ENCODE measurements around the gene NCKAP5. TPM values are rescaled to one million over a fixed set of nuclear protein-coding genes. Genes with fewer than 3 reads are reported as not detected.

Gene NCKAP5
- total and polyA plus RNA-seq, 9 of the 15 experiments (the other 6 are each of a cell fraction or from before 2014, with no cell fraction given), result not detected

GRCh38 chr2:132697556-132698205 is 870.6 kb downstream of the NCKAP5 start (continued):
- no peak for TF ChIP-seq CLOCK (CRISPR knock-in tag; IDR thresholded peaks at IDR 0.05; ENCODE audit: borderline replicate concordance)

- no peak for ATAC-seq
- Histone ChIP-seq H4K20me1 (replicated peaks; ENCODE audit: control insufficient read depth, insufficient read depth, low read length) (no peaks in the 10 kb centered on the region), H2AFZ (ENCODE audit: low read depth, low read length) (no peak overlapping the region), H3K4me2 (ENCODE audit: insufficient read depth, low read length) (no peak overlapping the region), H3K4me3 (no peak overlapping the region), H3K27ac (ENCODE audit: extremely low read depth, low read depth, low read length) (no peak overlapping the region), H3K9me1 (ENCODE audit: control insufficient read depth, insufficient read depth, low read length) (no peaks in the 10 kb centered on the region), H3K4me1 (replicated peaks in 1 of 2; ENCODE audit: control insufficient read depth in 2 of 2, insufficient read depth in 2 of 2, low read length in 2 of 2) (no peaks in the 10 kb centered on the region), H3K79me2 (ENCODE audit: control insufficient read depth, insufficient read depth, low read length) (no peaks in the 10 kb centered on the region), H3K27me3 (ENCODE audit: control insufficient read depth in 2 of 2, insufficient read depth in 2 of 2, low read length in 2 of 2) (no peaks in the 10 kb centered on the region), H3K36me3 (ENCODE audit: control insufficient read depth, insufficient read depth, low read length) (no peaks in the 10 kb centered on the region), H3K9ac (ENCODE audit: insufficient read depth in 1 of 2, low read depth in 2 of 2, low read length in 2 of 2) (no peak overlapping the region), H3K9me3 (replicated peaks; ENCODE audit: control insufficient read depth, insufficient read depth, low read depth, low read length) (no peaks in the 10 kb centered on the region)
- WGBS (ENCODE audit: insufficient coverage, low coverage, missing lambda C conversion rate), result 6% methylated on average over 1 of the region's 1 CpG
- no peak for DNase-seq (ENCODE audit: extremely low read depth in 1 of 4, low spot score in 3 of 4)
- FAIRE-seq, result no peak
- intact Hi-C loops (cut with micrococcal nuclease), result no loop called here
- in situ Hi-C loops (cut with MboI), result no loop called here
- BruUV-seq (replicated peaks), result no TSS peak
- POLR2A ChIA-PET, result no interaction called here
- CTCF ChIA-PET (ENCODE audit: low intra/inter-chr PET ratio), result no interaction called here
- no peak for TF ChIP-seq POLR2H (tag; IDR thresholded peaks at IDR 0.05; ENCODE audit: low read depth)
- TF ChIP-seq HSF4 (CRISPR knock-in tag; IDR thresholded peaks at IDR 0.05; ENCODE audit: borderline replicate concordance), result no peak
- no peak for TF ChIP-seq MIER1 (IDR thresholded peaks at IDR 0.05; ENCODE audit: low read depth)
- no peak for TF ChIP-seq ZFP30 (CRISPR knock-in tag; IDR thresholded peaks at IDR 0.05; ENCODE audit: borderline replicate concordance)
- no peak for TF ChIP-seq ZNF699 (CRISPR knock-in tag; IDR thresholded peaks at IDR 0.05; ENCODE audit: insufficient replicate concordance)
- TF ChIP-seq DNMT1 (IDR thresholded peaks at IDR 0.05), result no peak
- TF ChIP-seq SRSF3 (IDR thresholded peaks at IDR 0.05; ENCODE audit: insufficient read depth, low read length), result no peak
- TF ChIP-seq, protein P1, sequence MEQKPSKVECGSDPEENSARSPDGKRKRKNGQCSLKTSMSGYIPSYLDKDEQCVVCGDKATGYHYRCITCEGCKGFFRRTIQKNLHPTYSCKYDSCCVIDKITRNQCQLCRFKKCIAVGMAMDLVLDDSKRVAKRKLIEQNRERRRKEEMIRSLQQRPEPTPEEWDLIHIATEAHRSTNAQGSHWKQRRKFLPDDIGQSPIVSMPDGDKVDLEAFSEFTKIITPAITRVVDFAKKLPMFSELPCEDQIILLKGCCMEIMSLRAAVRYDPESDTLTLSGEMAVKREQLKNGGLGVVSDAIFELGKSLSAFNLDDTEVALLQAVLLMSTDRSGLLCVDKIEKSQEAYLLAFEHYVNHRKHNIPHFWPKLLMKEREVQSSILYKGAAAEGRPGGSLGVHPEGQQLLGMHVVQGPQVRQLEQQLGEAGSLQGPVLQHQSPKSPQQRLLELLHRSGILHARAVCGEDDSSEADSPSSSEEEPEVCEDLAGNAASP (IDR thresholded peaks at IDR 0.05), result no peak
- TF ChIP-seq POLR2B (IDR thresholded peaks at IDR 0.05; ENCODE audit: low read depth, partially characterized antibody), result no peak
- no peak for TF ChIP-seq CEBPG (CRISPR knock-in tag; IDR thresholded peaks at IDR 0.05)
- TF ChIP-seq CEBPG (tag; conservative IDR thresholded peaks at IDR 0.05 in 1 of 2, IDR thresholded peaks at IDR 0.05 in 1 of 2), result no peak
These were observed 875.4 kb downstream of the NCKAP5 start for GRCh38 chr2:132692816-132693215.

All from K562 (cell line).